Spleen (tissue), 11 donors: ENCODE data around the gene INTS12. TPM values are rescaled to one million over a fixed set of nuclear protein-coding genes. Genes with fewer than 3 reads are reported as not detected.

ENCODE experiments used
- DNase-seq: peaks from one replicate; pipeline ENCODE4 v3.0.0-alpha.2; 2020
- H3K27ac ChIP-seq, 8 donors: fragments of 200-600 bp; sonication (generic) in 7 of 8; 1 replicate in 4 of 8; 2 replicates in 4 of 8; pipeline versions ENCODE4 v1.5.0 to v1.8.0; 2016 to 2021; ENCODE audit warnings: inconsistent platforms in 4 of 8, mild to moderate bottlenecking in 4 of 8, moderate library complexity in 1 of 8
- H3K27me3 ChIP-seq, 7 donors: fragments of 200-600 bp; sonication (generic) in 6 of 7; replicated peaks in 1 of 7; 1 replicate in 4 of 7; 2 replicates in 3 of 7; pipeline versions ENCODE4 v1.5.0 to v1.8.0; 2016 to 2021; ENCODE audit warnings: inconsistent platforms in 3 of 7, mild to moderate bottlenecking in 1 of 7
- H3K36me3 ChIP-seq, 6 donors: fragments of 200-600 bp; sonication (generic) in 5 of 6; 1 replicate in 4 of 6; 2 replicates in 2 of 6; pipeline versions ENCODE4 v1.5.0 to v1.8.0; 2016 to 2021; ENCODE audit warnings: inconsistent platforms in 2 of 6
- H3K4me1 ChIP-seq, 6 donors: fragments of 200-600 bp; sonication (generic) in 5 of 6; 1 replicate in 3 of 6; 2 replicates in 3 of 6; pipeline versions ENCODE4 v1.5.0 to v1.8.0; 2016 to 2021; ENCODE audit warnings: inconsistent platforms in 3 of 6
- H3K4me3 ChIP-seq, 8 donors: fragments of 200-600 bp; sonication (generic) in 7 of 8; 1 replicate in 4 of 8; 2 replicates in 4 of 8; pipeline versions ENCODE4 v1.5.0 to v1.8.0; 2016 to 2021; ENCODE audit warnings: inconsistent platforms in 4 of 8, mild to moderate bottlenecking in 4 of 8, moderate library complexity in 2 of 8
- H3K9me3 ChIP-seq, 8 donors: fragments of 200-600 bp; sonication (generic) in 7 of 8; 1 replicate in 4 of 8; 2 replicates in 4 of 8; pipeline versions ENCODE4 v1.5.0 to v1.8.0; 2016 to 2021; ENCODE audit warnings: inconsistent platforms in 4 of 8
- POLR2A ChIP-seq, 3 donors: fragments of 450-650 bp; IDR thresholded peaks; one replicate each; pipeline ENCODE4 v1.5.1; 2017; ENCODE audit warnings: antibody characterized with exemption in 3 of 3, mild to moderate bottlenecking in 1 of 3
- POLR2AphosphoS5 ChIP-seq, 3 donors: sonication (generic); formaldehyde crosslinking; IDR thresholded peaks; one replicate each; pipeline ENCODE4 v1.5.1; 2017; ENCODE audit warnings: antibody characterized with exemption in 3 of 3
- WGBS, 5 donors: extraction: QIAGEN DNeasy Blood & Tissue Kit in 3 of 5; methylation state at CpG; one replicate each; pipeline versions ENCODE4 v1.1.5 to v1.1.7; 2013 to 2018; 5-methylcytosine and 5-hydroxymethylcytosine counted together
- intact Hi-C: fragments of 100-400 bp; cut with DNase I; formaldehyde crosslinking; loops from one replicate; pipeline ENCODE4 v1.15.0; 2023; ENCODE audit warnings: low total_unique reads
- polyA plus RNA-seq, 3 donors: library from polyadenylated mRNA; stranded (reverse); fragments of 200-250 nt; gene quantifications; one replicate each; pipeline ENCODE4 v1.2.1, GENCODE V29; 2013
- total RNA-seq, 7 donors: library from RNA; depleted of rRNA in 3 of 7; stranded (reverse); fragments of >200 nt in 3 of 7; fragmentation: NEBNext Ultra II Directional in 4 of 7; extraction: Animal tissue kit (Norgen Biotek cat#: 25700) in 4 of 7; gene quantifications; one replicate each; pipeline versions ENCODE4 v1.1.0 to v1.2.1, GENCODE V29; 2016 to 2021
- TF ChIP-seq, protein P1 (sequence below), 11 experiments: fragments of 200-600 bp in 7 of 11; fragments of 450-650 bp in 4 of 11; sonication (generic) in 4 of 11; IDR thresholded peaks in 8 of 11; conservative IDR thresholded peaks in 3 of 11; 1 replicate in 7 of 11; 2 replicates in 4 of 11; pipeline versions ENCODE4 v1.4.0 to v1.8.0; 2016 to 2021; ENCODE audit warnings: antibody characterized with exemption in 11 of 11, inconsistent platforms in 4 of 11, mild to moderate bottlenecking in 1 of 11
- donor health status: healthy with polysubstance abuse.
- donor health status: DM: no; HTN: no; CAD: no; lungs with moderate emphysema.
- donor health status: DM: no; HTN: no; CAD: no.
- donor health status: Bipolar disorder and iron deficiency.
- donor health status: healthy.
- donor health status: DM: no; HTN: no; CAD: no.
- donor health status: DM: yes; HTN: yes; CAD: no.

INTS12 gene
- total and polyA plus RNA-seq, 10 donors, result 10.1 to 37.3 (median 17.6) TPM

DNA sequence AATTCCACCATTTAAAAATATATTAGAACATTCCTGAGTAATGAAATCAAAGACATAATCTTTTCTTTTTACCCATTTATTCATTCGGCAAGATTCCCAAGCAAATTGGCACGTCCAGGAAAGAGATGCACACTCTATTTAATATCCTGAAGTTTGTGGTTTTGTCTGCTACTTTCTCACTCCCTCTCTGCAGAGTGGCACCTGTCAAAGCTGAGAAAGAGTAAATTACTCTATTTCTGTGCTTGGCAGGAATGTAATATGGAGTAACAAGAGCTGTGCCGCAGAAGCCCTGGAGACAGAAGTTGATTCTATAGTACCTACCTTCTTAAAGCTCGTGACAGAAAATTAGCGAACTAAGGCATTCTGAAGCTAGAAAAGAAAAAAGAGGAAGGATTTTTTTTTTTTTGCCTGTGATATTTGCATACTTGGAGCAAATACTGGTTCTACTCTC is 5.6 kb upstream of the INTS12 start:
- intact Hi-C loops, result no loop called here
- H3K27me3 ChIP-seq, result no peaks in the 10 kb centered on the region
- DNase-seq, result no peak
- peaks cover 0 to 12% (median 0%) of the 10 kb centered on the region in 6 donors for H3K36me3 ChIP-seq
- WGBS, 5 donors, result 25 to 56% (median 31%) methylated on average over 5 of the region's 5 CpGs
- H3K9me3 ChIP-seq, result no peaks in the 10 kb centered on the region
- TF ChIP-seq, protein P1, sequence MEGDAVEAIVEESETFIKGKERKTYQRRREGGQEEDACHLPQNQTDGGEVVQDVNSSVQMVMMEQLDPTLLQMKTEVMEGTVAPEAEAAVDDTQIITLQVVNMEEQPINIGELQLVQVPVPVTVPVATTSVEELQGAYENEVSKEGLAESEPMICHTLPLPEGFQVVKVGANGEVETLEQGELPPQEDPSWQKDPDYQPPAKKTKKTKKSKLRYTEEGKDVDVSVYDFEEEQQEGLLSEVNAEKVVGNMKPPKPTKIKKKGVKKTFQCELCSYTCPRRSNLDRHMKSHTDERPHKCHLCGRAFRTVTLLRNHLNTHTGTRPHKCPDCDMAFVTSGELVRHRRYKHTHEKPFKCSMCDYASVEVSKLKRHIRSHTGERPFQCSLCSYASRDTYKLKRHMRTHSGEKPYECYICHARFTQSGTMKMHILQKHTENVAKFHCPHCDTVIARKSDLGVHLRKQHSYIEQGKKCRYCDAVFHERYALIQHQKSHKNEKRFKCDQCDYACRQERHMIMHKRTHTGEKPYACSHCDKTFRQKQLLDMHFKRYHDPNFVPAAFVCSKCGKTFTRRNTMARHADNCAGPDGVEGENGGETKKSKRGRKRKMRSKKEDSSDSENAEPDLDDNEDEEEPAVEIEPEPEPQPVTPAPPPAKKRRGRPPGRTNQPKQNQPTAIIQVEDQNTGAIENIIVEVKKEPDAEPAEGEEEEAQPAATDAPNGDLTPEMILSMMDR (IDR thresholded peaks at IDR 0.05 in 8 of 11, conservative IDR thresholded peaks at IDR 0.05 in 3 of 11), result no peak
- TF ChIP-seq POLR2AphosphoS5 (IDR thresholded peaks at IDR 0.05), result no peak
- TF ChIP-seq POLR2A (IDR thresholded peaks at IDR 0.05), result no peak
- H3K4me3 ChIP-seq, result peak overlapping the region in 4 of 8 donors; percentile 1 to 55 (median 20)
- peaks cover 0 to 44% (median 31%) of the 10 kb centered on the region in 6 donors for H3K4me1 ChIP-seq
- peak overlapping the region in 3 of 8 donors; percentile 13 to 50 (median 21) for H3K27ac ChIP-seq

DNA sequence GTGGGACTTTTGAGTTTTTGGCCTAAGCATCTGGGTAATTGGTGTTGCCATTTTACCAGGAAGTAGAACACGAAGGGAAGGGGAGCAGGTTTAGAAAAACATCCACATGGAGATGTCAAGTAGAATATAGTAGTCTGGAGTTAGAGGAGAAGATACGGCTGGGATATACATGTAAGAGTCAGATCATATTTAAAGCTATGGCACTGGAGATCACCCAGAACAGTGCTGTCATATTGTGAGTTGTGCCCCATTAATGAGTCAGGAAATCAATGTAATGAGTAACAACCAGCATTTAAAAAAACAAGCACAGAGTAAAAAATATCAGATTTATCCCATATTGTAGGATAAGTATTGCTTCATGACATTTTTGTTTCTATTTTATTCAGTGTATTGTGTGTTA is 4.3 kb upstream of the INTS12 start:
- TF ChIP-seq POLR2AphosphoS5 (IDR thresholded peaks at IDR 0.05), result no peak
- TF ChIP-seq POLR2A (IDR thresholded peaks at IDR 0.05), result no peak
- TF ChIP-seq, protein P1 (IDR thresholded peaks at IDR 0.05 in 8 of 11, conservative IDR thresholded peaks at IDR 0.05 in 3 of 11), result no peak
- no peak for DNase-seq
- WGBS, 5 donors, result 81 to 93% (median 86%) methylated on average over 2 of the region's 2 CpGs
- H3K36me3 ChIP-seq, result peaks cover 0 to 2% (median 0%) of the 10 kb centered on the region in 6 donors
- peaks cover under 1 to 50% (median 33%) of the 10 kb centered on the region in 6 donors for H3K4me1 ChIP-seq
- H3K4me3 ChIP-seq, result no peak overlapping the region
- H3K27me3 ChIP-seq, result no peaks in the 10 kb centered on the region
- H3K9me3 ChIP-seq, result no peaks in the 10 kb centered on the region
- no peak overlapping the region for H3K27ac ChIP-seq
- intact Hi-C loops, result no loop called here

DNA sequence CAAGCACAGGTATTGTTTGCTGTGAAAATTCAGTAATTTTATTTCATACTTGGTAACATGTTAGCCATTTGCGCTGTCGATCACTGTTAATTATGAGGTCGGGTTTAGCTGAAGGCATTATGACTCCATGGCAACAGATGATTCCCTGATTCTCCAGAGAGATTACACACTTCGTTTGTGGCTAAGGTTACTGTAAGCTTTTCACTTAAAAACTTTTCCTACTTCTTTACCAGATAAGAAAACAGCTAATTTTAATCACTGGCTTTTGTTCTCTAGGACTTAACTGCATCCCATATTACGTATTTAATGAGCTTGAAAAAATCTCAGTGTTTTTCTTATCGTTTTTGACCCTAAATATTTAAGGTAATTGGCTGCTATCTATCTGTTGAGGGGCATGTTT is 2.2 kb upstream of the INTS12 start:
- DNase-seq, result no peak
- TF ChIP-seq, protein P1 (IDR thresholded peaks at IDR 0.05 in 8 of 11, conservative IDR thresholded peaks at IDR 0.05 in 3 of 11), result no peak
- TF ChIP-seq POLR2A (IDR thresholded peaks at IDR 0.05) (no peak), POLR2AphosphoS5 (IDR thresholded peaks at IDR 0.05) (no peak)
- H3K4me3 ChIP-seq, result no peak overlapping the region
- H3K27me3 ChIP-seq, result no peaks in the 10 kb centered on the region
- no peaks in the 10 kb centered on the region for H3K9me3 ChIP-seq
- no peak overlapping the region for H3K27ac ChIP-seq
- 86 to 92% (median 90%) methylated on average over 6 of the region's 6 CpGs for WGBS, 5 donors
- H3K4me1 ChIP-seq, result peaks cover 9 to 68% (median 44%) of the 10 kb centered on the region in 6 donors
- H3K36me3 ChIP-seq, result no peaks in the 10 kb centered on the region
- intact Hi-C loops, result no loop called here

DNA sequence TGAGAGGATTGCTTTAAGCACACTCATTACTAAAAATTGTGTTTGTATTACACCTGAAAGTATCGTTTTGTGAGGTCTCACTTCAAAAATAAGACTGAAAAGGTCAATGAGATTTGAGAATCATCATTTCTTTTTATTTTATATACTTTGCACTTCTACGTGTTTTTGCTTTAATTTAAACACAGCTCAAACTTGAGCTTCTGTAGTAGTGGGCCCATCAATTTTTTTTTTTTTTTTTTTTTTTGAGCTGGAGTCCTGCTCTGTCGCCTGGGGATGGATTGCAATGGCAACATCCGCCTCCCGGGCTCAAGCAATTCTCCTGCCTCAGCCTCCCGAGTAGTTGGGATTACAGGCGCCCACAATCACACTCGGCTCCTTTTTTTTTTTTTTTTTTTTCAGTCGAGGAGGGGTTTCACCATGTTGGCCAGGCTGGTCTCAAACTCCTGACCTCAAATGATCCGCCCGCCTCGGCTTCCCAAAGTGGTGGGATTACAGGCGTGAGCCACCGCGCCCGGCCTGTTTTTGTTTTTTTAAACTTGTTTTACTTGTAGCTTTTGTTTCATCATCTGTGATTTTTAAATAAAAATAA is 1.6 kb upstream of the INTS12 start:
- no peak for DNase-seq
- peaks cover 9 to 67% (median 40%) of the 10 kb centered on the region in 6 donors for H3K4me1 ChIP-seq
- H3K9me3 ChIP-seq, result no peaks in the 10 kb centered on the region
- no peak overlapping the region for H3K4me3 ChIP-seq
- TF ChIP-seq POLR2AphosphoS5 (IDR thresholded peaks at IDR 0.05) (no peak), POLR2A (IDR thresholded peaks at IDR 0.05) (no peak)
- TF ChIP-seq, protein P1 (IDR thresholded peaks at IDR 0.05 in 8 of 11, conservative IDR thresholded peaks at IDR 0.05 in 3 of 11), result no peak
- 81 to 93% (median 85%) methylated on average over 16 of the region's 16 CpGs for WGBS, 5 donors
- intact Hi-C loops, result no loop called here
- no peaks in the 10 kb centered on the region for H3K27me3 ChIP-seq
- no peaks in the 10 kb centered on the region for H3K36me3 ChIP-seq
- no peak overlapping the region for H3K27ac ChIP-seq
